Measurements from ENCODE around the gene TNIK.

Gene TNIK

DNA sequence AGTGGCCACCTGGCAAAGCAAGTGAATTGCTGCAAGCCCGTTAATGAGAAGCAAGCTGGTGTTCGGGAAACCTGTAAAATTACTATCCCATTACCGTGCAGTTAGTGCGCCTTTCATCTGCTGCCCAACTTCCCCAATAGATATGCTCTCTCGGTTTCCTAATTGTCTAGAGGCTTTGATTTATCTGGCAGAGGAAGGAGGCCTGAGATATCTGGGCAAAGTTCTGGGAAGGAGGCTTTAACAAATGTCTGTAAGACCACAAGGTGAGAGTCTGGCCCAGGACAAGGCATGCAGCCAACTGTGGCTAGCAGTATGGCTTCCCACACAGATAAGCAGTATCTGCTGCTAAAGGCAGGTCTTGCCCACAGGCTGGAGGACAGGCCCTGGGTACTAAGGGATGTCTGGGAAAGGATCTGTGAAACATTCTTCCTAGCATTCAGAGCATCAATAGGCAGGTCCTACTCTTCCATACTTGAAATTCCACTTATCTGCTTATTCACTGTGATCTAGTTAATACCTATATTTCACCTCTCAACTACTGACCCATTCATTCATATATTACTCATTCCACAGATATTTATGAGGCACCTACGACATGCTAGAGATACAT is 303.7 kb downstream of the TNIK start:
- DNase-seq (ENCODE audit: low spot score): no peak
- in situ Hi-C loops (cut with MboI; ENCODE audit: low pct_unique_long_range_greater_than_20kb, low sequenced_read_pairs, unreplicated experiment): loop anchor here (10.0 kb wide), 1 partner anchor 408 kb away; no protein-coding TSS in a partner anchor
- TF ChIP-seq, protein P1, sequence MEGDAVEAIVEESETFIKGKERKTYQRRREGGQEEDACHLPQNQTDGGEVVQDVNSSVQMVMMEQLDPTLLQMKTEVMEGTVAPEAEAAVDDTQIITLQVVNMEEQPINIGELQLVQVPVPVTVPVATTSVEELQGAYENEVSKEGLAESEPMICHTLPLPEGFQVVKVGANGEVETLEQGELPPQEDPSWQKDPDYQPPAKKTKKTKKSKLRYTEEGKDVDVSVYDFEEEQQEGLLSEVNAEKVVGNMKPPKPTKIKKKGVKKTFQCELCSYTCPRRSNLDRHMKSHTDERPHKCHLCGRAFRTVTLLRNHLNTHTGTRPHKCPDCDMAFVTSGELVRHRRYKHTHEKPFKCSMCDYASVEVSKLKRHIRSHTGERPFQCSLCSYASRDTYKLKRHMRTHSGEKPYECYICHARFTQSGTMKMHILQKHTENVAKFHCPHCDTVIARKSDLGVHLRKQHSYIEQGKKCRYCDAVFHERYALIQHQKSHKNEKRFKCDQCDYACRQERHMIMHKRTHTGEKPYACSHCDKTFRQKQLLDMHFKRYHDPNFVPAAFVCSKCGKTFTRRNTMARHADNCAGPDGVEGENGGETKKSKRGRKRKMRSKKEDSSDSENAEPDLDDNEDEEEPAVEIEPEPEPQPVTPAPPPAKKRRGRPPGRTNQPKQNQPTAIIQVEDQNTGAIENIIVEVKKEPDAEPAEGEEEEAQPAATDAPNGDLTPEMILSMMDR (IDR thresholded peaks at IDR 0.05; ENCODE audit: extremely low read depth, insufficient read depth, missing control alignments): no peak

- DNase-seq (ENCODE audit: low spot score): no peak
- in situ Hi-C loops (cut with MboI; ENCODE audit: low pct_unique_long_range_greater_than_20kb, low sequenced_read_pairs, unreplicated experiment): loop anchor here (10.0 kb wide), 1 partner anchor 410 kb away; no protein-coding TSS in a partner anchor
- TF ChIP-seq, protein P1 (IDR thresholded peaks at IDR 0.05; ENCODE audit: extremely low read depth, insufficient read depth, missing control alignments): no peak
These were observed 305.0 kb downstream of the TNIK start for GRCh38 chr3:171155122-171155700.

DNA sequence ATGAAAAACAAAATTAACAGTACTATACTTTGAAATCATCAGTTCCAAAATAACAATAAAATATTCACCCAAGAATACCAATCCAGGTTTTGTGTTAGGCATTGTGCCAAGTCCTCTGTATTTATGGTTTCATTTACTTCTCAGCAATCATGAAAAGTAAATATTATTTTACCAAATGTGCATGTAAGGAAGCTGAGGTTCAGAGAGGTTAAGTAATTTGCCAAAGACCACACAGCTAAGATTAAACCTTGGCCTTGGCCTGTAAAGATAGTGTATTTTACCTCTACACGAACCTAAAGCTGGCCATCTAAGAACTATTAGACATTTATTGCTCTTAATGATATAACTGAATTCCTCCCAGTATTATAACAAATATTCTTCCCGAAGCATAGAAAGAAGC is 309.3 kb downstream of the TNIK start:
- no peak for DNase-seq (ENCODE audit: low spot score)
- in situ Hi-C loops (cut with MboI; ENCODE audit: low pct_unique_long_range_greater_than_20kb, low sequenced_read_pairs, unreplicated experiment): loop anchor here (10.0 kb wide), 1 partner anchor 414 kb away; no protein-coding TSS in a partner anchor
- TF ChIP-seq, protein P1 (IDR thresholded peaks at IDR 0.05; ENCODE audit: extremely low read depth, insufficient read depth, missing control alignments): no peak

DNA sequence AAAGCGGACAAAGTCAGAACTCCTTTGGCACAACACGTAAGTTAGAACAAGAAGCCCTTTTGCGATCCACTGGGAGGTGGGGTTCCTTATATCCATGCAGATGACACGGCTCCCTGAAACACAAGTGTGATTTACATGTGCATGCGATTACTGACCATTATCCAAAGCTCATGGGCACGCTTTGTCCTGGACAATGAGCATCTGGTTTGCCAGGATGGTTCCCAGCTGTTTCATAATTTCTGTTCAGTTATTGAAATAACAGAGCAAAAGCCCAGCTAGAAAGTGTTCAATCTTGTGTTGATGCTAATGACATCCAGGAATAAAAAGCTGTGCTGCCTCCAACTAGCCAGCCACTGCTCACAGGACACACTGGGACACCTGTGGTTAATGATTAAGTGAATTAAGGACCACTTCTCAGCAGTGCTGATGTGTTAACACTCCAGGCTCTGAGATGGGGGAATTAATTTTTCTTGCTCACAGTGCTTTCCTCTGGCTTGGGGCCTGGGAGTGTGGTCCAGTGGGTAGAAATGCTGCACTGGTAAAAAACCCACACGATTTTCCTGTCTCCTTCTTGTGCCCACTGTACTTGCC is 310.6 kb downstream of the TNIK start:
- no peak for DNase-seq (ENCODE audit: low spot score)
- TF ChIP-seq, protein P1 (IDR thresholded peaks at IDR 0.05; ENCODE audit: extremely low read depth, insufficient read depth, missing control alignments): no peak
- in situ Hi-C loops (cut with MboI; ENCODE audit: low pct_unique_long_range_greater_than_20kb, low sequenced_read_pairs, unreplicated experiment): loop anchor here (10.0 kb wide), 1 partner anchor 415 kb away; no protein-coding TSS in a partner anchor

DNA sequence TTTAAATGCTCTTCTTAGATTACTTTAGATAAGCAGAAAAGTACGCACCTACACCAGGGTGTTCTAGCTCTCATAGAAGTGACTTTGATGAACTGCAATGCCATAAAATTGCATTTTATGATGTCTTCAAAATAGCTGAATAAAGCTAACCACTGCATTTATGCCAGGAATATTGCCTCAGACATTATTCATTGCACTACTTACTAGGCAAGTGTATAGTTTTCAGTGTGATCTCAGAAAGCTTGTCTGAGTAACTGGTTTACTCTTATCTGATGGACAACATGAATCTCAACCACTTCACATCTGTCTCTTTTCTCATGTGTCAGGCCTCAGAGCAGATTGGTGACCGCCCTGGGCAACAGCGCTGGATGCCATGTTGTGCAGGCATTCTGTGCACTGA is 314.4 kb downstream of the TNIK start:
- in situ Hi-C loops (cut with MboI; ENCODE audit: low pct_unique_long_range_greater_than_20kb, low sequenced_read_pairs, unreplicated experiment): no loop called here
- no peak for DNase-seq (ENCODE audit: low spot score)
- TF ChIP-seq, protein P1 (IDR thresholded peaks at IDR 0.05; ENCODE audit: extremely low read depth, insufficient read depth, missing control alignments): no peak

DNA sequence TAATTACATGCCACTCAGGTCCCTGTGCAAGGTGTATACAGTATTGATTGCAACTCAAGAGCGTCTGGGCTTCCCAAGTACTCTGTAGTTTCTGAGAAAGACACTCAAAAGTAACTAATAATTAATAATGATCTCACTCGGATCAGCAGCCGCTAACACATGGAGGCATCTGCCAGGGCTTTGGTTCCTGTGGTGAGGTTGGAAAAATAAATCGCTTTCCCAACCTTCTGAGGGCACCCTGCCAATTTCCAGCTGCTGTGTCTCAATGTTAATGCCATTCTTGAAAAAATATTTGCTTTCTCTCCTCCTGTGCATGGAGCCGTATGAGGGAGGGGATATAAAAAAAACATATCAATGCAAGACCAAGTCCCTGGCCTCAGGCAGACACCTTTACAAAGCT is 317.2 kb downstream of the TNIK start:
- TF ChIP-seq, protein P1 (IDR thresholded peaks at IDR 0.05; ENCODE audit: extremely low read depth, insufficient read depth, missing control alignments): no peak
- in situ Hi-C loops (cut with MboI; ENCODE audit: low pct_unique_long_range_greater_than_20kb, low sequenced_read_pairs, unreplicated experiment): no loop called here

More for the DNA sequence above, 317.2 kb downstream of the TNIK start:
- no peak for DNase-seq (ENCODE audit: low spot score)
